Measurements from ENCODE around the gene RAD51B. TPM values are rescaled to one million over a fixed set of nuclear protein-coding genes. Genes with fewer than 3 reads are reported as not detected.

Gene RAD51B
- total RNA-seq, 4 donors from 2014 or later, result 14.0 to 16.4 (median 14.8) TPM

DNA sequence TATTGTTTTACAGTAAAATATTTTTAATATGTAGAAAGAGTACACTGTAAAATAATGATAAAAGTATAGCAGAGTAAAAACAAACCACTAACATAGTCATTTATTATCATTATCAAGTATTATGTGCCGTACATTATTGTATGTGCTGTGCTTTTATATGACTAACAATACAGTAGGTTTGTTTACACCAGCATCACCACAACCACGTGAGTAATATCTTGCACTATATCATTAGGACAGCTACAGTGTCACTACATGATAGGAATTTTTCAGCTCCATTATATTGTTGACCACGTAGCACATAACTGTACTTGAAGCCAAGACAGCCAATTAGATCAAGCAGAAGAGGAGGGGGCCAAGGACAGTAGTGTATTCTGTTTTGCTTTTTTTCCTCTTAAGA lies 415.4 kb downstream of the RAD51B start:
- Histone ChIP-seq H3K9me3 (no peaks in the 10 kb centered on the region), H3K4me3 (replicated peaks in 1 of 3) (no peak overlapping the region), H3K36me3 (no peaks in the 10 kb centered on the region), H3K27ac (no peak overlapping the region), H3K27me3 (no peaks in the 10 kb centered on the region), H3K4me1 (peaks cover 30 to 40% of the 10 kb centered on the region in 2 donors)
- 88 to 95% methylated on average over 3 of the region's 3 CpGs for WGBS, 2 donors
- TF ChIP-seq, protein P1, sequence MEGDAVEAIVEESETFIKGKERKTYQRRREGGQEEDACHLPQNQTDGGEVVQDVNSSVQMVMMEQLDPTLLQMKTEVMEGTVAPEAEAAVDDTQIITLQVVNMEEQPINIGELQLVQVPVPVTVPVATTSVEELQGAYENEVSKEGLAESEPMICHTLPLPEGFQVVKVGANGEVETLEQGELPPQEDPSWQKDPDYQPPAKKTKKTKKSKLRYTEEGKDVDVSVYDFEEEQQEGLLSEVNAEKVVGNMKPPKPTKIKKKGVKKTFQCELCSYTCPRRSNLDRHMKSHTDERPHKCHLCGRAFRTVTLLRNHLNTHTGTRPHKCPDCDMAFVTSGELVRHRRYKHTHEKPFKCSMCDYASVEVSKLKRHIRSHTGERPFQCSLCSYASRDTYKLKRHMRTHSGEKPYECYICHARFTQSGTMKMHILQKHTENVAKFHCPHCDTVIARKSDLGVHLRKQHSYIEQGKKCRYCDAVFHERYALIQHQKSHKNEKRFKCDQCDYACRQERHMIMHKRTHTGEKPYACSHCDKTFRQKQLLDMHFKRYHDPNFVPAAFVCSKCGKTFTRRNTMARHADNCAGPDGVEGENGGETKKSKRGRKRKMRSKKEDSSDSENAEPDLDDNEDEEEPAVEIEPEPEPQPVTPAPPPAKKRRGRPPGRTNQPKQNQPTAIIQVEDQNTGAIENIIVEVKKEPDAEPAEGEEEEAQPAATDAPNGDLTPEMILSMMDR (IDR thresholded peaks at IDR 0.05), result no peak
- TF ChIP-seq POLR2A (IDR thresholded peaks at IDR 0.05), result no peak
- intact Hi-C loops (cut with DNase I), result no loop called here
- no peak for DNase-seq

DNA sequence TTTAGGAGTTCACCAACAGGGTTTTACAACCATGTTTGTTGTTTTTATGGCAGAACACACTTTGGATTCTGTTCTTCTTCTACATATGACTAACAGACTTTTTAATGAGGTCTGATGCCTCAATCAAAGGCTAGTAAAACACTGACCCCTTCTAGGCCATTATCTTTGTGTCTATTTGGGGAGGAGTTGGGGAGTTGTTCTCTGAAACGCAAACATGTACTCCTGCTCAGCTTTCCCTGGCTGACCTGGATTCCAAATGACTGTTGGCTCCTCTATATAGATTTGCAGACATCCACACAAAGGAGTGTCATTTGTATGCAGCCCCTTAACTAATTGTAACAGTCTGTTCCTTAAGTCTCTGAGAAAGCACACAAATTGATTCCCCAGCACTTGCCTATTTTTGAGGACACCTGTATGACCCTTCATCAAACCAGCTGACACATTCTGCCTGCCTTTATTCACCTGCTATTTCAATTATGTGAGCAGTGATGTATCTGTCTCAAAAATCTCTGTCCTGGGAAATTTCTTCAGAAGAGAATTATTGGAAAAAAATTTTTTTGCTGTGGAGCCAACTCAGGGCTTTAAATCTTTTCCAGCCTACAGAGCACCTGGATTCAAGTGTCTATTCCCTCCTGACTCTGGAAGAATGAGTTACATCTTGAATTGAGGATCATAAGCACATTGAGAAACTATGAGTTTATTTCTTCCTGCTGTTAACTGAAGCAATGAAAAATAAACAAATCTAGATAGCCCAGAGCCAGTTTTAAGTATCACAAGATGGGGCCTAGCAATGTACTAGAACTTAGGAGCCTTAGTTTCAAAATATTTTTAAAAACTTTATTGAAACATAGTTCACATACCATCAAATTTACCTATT lies 417.2 kb downstream of the RAD51B start:
- H3K4me3 ChIP-seq (replicated peaks in 1 of 3), result no peak overlapping the region
- no peak for DNase-seq
- intact Hi-C loops (cut with DNase I), result no loop called here
- TF ChIP-seq, protein P1 (IDR thresholded peaks at IDR 0.05), result no peak
- no peak for TF ChIP-seq POLR2A (IDR thresholded peaks at IDR 0.05)
- 86 to 94% methylated on average over 1 of the region's 1 CpG for WGBS, 2 donors
- no peaks in the 10 kb centered on the region for H3K27me3 ChIP-seq
- no peaks in the 10 kb centered on the region for H3K36me3 ChIP-seq
- H3K4me1 ChIP-seq, result peaks cover 22 to 43% of the 10 kb centered on the region in 2 donors
- peak overlapping the region; percentile 14 to 32 (median 17) for H3K27ac ChIP-seq
- no peaks in the 10 kb centered on the region for H3K9me3 ChIP-seq

DNA sequence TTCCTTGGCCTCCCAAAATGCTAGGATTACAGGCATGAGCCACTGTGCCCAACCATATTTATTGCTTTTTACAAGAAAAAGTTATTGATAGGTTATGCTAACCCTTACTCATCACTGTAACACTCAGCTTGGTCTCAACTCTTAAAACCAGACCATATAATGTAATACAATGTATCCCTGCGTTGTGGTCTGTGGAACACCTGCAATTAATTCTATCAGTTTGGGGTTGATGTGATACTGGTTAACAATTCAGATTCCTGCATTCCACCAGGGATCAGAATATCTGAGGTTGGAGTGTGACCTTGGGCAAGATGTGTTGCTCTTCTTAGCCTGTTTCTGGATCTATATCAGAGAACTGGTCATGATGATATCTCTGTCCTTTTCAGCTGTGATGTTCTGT lies 419.0 kb downstream of the RAD51B start:
- DNase-seq, result no peak
- Histone ChIP-seq H3K27ac (no peak overlapping the region), H3K27me3 (no peaks in the 10 kb centered on the region), H3K9me3 (no peaks in the 10 kb centered on the region), H3K36me3 (no peaks in the 10 kb centered on the region), H3K4me3 (replicated peaks in 1 of 3) (no peak overlapping the region), H3K4me1 (peaks cover 7 to 26% of the 10 kb centered on the region in 2 donors)
- WGBS, 2 donors, result 91 to 95% methylated on average over 1 of the region's 1 CpG
- intact Hi-C loops (cut with DNase I), result no loop called here
- TF ChIP-seq, protein P1 (IDR thresholded peaks at IDR 0.05), result no peak
- TF ChIP-seq POLR2A (IDR thresholded peaks at IDR 0.05), result no peak

DNA sequence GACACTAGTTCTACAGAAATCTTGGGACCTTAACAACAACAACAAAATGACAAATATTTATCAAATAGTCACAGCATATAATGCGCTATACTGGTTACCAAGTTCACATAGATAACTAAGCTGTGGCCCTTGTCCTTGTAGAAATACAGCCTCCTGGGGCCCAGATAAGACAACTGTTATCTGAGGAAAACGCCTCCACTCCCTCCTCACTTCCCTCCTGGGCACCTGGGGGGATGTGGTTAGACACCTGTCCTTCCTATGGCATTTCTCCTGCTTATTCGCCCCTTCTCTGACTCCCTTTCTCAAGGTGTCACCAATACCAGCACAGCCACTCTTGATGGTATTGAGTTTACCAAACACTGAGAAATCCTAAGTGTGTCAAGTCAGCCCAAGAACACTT lies 419.4 kb downstream of the RAD51B start:
- intact Hi-C loops (cut with DNase I), result no loop called here
- H3K4me3 ChIP-seq (replicated peaks in 1 of 3), result no peak overlapping the region
- 96 to 97% methylated on average over 3 of the region's 3 CpGs for WGBS, 2 donors
- H3K27ac ChIP-seq, result no peak overlapping the region
- H3K36me3 ChIP-seq, result no peaks in the 10 kb centered on the region
- no peaks in the 10 kb centered on the region for H3K9me3 ChIP-seq
- no peaks in the 10 kb centered on the region for H3K27me3 ChIP-seq
- TF ChIP-seq, protein P1 (IDR thresholded peaks at IDR 0.05), result no peak
- TF ChIP-seq POLR2A (IDR thresholded peaks at IDR 0.05), result no peak
- DNase-seq, result no peak
- H3K4me1 ChIP-seq, result peaks cover 7 to 27% of the 10 kb centered on the region in 2 donors

Data from thyroid gland (tissue), 4 donors.